HG02885 (cell line): Measurements from ENCODE around the gene ABCC1.
"Not testable (repeated sequence)": the region's sequence is repeated elsewhere in the genome, so short reads cannot be mapped to it uniquely, and the experiment has no call there.

ENCODE experiments used
- ATAC-seq: cut with Tn5 transposase; IDR thresholded peaks from one replicate; pipeline ENCODE4 v1.9.1; 2021; ENCODE audit warnings: mild to moderate bottlenecking; ENCODE audit not compliant: unreplicated experiment, poor library complexity

The ABCC1 gene

DNA sequence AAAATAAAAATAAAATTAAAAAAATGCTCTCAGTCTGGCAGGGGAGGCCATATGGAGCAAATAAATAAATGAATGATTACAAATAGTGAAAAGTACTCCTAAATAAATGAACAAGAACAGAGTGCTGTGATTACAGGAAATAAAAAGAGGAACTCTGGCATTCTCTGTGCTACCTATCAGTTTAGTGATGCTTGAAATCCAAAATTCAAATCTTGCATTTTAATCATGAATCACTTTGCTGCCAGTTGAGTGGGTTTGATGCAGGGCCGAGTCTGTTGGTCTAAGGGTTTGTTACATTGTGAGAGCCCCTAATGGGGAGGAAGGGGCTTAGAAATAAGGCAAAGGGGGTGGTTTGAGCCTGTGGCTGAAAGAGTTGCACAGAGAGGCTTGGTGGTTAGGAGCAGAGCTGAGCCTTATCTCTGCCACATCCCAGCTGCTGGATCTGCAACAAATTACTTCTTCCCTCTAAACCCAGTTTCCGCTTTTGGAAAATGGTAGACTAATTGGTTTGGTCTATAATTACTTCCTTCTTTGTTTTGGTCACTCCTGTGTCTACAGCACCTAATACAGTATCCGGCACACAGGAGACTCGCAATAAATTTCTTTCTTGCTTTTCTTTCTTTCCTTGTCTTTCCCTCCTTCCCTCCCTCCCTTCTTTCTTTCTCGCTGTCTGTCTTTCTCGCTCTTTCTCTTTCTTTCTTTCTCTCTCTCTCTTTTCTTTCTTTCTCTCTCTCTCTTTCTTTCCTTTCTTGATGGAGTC lies 6.3 kb upstream of the ABCC1 start:
- ATAC-seq = no peak

DNA sequence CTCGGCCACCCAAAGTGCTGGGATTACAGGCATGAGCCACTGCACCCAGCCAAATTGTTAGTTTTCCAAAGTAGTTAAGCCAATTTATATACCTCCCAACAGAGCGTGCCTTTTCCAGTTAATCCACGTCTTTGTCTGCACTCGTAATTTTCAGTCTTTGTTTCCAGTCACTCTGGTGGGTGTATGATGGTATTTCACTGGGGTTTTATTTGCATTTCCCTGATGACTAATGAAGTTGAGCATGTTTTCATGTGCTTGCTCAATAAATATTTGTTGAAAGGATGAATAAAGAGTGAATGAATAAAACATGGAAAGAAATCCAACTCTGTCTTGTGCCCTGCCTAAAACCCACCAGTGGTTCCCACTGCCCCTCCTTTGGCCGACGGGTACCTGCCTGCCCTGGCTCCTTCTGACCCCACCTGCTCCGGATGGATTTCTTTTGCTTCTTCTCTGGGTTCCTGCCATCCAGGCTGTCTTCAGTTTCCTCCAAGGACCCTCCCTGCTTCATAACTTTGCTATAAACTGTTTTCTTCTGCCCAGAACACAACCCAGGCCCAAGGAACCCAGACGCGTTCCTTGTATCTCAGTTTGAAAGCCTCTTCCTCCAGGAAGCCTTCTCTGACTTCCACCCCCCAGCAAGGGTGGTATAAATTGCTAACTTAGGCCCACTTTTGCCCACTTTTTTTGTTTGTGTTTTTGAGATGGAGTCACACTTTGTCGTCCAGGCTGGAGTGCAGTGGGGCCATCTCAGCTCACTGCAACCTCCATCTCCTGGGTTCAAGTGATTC lies 3.0 kb upstream of the ABCC1 start:
- ATAC-seq = no peak

DNA sequence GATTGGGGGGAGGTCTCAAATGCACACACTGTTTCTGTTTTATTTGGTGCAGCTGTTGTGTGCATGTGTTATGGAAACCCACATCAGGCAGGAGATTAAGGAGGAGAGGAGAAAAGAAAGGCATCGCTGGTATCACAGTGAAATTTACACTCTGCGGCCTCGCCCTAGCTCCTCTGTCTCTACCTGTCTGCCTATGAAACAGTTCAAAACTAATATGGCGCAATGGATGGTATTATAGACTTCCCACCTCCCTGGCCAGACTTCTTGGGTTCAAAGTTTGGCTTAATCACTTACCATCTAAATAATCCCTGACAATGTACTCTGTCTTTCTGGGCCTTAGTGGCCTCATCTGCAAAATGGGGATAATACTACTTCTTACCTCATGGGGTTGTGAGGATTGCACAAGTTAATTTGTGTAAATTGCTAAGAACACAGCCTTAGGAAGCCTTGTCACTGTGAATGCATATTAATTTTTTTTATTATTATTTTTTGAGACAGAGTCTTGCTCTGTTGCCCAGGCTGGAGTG lies 1.4 kb upstream of the ABCC1 start:
- no peak for ATAC-seq

DNA sequence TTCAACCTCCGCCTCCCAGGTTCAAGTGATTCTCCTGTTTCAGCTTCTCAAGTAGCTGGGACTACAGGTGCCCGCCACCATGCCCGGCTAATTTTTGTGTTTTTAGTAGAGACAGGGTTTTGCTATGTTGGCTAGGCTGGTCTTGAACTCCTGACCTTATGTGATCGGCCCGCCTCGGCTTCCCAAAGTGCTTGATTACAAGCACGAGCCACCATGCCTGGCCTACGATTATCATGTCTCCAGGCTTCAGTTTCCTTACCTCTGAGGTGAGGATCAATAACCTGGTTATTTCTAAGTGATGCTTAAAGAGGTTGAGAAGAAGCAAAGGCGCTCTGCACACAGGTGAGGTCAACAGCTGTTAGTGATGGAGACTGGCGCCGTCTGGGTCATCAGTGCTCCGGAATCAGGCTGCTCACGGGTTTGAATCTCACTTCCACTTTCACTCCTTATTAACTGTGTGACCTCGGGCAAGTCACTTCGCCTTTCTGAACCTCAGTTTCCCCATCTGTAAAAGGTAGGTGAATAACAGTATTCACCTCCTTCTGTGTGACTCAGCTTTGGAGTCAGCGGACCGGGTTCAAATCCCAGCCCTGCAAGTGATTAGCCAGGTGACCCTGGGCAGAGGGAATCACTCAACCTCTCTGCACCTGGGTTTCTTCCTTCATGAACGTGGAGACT lies 745 bp upstream of the ABCC1 start:
- ATAC-seq = peak; percentile 28

DNA sequence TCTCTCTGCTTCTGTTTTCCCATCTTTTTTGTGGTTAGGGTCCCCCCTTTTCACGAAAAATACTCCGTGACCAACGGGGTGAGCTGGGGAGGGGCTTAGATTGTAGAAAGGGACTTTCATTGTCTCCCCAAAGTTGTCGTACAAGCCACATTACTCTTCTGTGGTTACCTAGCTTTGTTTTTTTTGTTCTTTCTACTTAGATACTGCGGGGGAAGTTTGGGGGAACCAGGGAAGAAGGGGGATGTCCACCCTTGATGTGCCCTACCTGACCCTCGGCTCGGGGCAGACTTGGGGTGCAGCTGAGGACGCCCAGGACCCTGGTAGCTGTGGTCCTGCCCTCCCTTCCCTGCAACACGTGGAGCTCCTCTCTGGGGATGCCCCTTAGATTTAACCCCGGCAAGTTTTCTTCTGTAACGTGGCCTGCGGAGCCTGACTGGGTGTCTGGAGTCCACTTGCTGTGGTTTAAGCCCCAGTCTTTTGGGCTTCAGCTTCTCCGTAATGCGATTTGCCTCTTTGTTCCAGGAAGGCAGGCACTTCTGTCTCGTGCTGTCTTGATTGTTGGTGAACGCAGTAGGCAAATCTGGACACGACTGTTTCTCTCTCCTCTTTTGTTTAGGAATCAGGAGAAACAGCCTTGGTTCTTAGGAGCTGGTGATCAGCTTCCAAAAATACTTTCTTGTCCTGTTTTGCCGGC lies 892 bp downstream of the ABCC1 start:
- ATAC-seq = no peak

DNA sequence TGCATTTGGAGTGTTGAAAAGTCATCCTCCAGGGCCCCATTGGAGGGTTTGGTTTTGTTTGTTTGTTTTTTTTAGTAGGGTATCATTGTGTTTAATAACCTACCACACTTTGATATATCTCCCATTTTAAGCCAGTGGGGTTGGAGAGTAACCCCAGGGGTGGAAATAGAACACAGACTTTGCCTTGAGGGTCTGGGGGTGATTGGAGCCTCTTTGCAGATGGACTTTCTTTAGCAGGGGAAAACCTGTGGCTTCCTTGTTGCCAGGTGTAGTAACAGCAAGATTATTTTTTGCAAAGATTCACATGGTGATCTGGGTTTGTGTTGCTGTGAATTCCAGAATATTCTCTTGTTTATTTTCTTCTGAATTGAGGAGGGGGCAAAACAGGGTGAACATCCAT lies 1.5 kb downstream of the ABCC1 start:
- no peak for ATAC-seq

DNA sequence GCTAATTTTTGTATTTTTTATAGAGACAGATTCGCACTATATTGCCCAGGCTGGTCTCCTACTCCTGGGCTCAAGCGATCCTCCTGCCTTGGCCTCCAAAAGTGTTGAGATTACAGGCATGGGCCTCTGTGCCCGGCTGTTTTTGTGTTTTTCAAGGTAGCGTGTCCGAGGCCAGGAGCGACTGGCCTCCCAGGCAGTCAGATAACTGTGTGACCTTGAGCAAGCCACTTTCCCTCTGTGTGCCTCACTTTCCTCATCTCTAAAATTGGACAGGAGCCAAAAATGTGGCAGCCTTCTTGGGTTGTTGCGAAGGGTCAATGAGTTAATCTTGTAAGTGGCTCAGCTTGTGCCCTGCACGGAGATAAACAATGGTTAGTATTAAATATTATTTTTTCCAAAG lies 2.4 kb downstream of the ABCC1 start:
- no peak for ATAC-seq

DNA sequence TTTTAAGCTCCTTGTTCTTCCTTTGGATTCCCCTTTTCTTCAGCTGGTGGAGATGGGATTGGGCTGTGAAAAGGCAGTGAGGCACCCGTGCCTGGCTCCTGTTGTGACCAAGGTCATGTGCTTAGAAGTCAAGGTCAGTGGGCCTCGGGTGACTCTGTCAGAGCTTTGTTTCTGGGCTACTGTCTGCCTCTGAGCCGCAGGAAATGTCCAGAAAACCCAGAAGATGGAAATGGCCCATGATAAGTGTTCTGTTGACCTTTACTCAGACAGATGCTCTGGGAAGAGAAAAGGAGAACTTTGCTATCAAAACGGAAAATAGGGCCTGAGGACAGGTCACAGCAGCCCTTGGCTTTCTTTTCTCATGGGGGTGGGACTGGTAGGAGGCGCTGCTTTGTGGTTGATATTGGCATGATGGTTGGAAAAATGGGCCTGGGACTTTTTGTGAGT lies 2.9 kb downstream of the ABCC1 start:
- no peak for ATAC-seq

DNA sequence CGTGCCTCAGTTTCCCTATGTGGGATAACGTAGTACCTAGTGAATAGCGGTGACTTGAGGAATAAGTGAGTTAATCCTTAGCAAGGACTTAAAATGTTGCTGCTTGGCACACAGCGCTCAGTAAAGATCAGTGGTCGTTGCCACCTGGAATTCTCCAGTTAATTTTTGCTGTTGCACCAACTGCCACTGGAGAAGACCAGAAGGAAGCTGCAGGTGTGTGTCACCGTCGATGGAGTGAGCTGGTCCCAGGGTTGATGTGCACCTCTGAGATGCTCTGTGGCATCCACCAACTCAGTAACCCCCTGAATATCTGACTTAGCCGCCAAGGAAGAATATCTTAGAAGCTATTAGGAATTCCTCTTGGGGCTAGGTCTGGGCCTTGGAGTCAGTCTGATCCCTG lies 4.1 kb downstream of the ABCC1 start:
- ATAC-seq = no peak

DNA sequence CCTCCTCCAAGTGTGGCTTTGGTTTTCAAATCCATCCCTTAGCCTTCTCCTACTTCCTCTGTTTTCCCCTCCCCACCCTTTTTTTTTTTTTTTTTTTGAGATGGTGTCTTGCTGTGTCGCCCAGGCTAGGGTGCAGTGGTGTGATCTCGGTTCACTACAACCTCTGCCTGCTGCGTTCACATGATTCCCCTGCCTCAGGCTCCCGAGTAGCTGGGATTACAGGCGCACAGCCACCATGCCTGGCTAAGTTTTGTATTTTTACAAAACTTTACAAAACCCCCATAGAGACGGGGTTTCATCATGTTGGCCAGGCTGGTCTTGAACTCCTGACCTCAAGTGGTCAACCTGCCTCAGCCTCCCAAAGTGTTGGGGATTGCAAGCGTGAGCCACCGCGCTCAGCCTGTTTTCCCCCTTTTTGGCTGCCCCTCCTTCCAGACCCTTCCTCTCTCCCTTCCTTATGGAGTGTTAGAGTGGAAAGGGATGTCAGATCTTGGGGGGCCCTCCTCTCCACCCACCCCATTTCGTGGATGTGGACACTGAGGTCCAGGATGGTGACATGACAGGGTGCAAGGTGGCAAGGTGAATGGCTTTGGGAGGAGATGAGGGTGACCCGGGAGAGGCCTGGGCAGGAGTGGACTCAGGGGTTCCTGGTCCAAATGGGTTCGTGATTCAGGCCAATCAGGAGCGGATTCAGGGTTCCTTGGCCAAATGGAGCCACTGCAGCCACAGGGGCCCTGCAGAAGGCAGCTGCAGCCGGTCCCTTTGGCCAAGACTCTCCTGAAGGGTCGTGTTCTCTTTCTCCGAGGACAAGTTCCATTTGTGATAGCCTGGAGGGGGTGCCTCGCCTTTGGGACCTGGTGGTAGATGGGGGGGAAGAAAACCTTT lies 4.8 kb downstream of the ABCC1 start:
- ATAC-seq = no peak

DNA sequence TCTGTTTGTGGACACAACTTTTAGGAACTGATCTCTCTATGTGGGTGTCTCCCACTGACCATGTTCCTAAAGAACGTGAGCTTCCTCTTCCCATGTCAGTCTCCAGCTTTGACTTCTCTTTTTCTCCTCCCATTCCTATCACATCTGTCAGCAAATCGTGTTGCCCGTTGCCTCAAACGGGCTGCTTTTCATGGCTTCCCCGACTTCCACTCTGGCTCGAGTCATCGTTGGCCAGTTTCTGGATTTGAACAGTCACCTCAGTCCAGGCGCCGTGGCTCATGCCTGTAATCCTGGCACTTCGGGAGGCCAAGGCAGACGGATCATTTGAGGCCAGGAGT lies 5.4 kb downstream of the ABCC1 start:
- ATAC-seq = no peak

DNA sequence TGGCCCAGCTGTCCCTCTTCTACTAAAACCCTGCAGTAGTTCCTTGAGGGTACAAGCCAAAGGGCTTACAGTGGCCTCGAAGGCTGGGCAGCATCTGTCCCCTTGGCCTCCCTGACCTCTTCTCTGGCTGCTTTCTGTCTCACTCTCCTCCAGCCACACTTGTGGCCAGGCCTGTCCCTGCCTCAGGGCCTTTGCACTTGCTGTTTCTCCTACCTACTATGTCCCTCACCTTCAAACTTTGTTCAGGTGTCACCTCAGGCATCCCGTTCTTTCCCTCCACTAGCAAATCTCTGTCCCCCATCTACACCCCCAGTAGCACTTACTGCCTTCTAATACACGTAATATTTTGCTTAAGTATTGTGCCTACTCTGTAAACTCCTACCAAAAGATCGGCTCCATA lies 6.0 kb downstream of the ABCC1 start:
- ATAC-seq = no peak

DNA sequence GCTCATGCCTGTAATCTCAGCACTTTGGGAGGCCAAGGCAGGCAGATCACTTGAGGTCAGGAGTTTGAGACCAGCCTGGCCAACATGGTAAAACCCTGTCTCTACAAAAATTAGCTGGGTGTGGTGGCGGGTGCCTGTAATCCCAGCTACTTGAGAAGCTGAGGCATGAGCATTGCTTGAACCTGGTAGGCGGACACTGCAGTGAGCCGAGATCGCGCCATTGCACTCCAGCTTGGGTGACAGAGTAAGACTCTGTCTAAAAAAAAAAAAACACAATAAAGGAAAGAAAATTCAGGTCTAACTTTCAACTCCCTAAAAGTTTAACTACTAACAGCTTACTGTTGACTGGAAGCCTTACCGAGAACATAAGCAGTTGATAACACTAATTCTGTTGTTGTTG lies 6.7 kb downstream of the ABCC1 start:
- not testable (repeated sequence) for ATAC-seq

DNA sequence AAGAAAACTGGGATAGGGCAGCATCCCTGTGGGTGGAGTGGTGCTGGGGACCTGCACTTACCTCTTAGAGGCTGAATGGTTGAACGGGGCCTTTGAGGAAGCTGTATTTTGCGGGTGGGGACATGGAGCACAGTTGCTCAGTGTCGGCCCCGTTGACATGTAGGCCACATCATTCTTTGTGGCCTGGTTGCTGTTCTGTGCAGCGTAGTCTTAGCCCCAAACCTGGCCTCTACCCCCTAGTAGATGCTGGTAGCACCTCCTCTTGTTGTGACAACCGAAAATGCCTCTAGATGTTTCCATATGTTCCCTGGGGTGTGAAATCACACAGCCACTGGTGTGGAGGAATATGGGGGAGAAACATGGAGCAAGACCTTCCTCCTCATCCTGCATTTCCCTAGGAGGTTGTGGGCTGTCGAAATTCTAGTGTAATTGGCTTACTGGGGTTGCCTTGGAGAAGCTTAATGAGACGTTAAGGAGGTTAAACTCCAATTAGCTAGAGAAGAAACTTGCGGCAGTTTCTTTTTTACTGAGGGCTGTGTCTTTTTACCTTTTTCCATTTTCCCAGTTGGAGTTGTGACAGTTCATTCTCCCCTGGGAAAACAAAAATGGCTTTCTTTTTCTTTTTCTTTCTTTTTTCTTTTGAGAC lies 9.4 kb downstream of the ABCC1 start:
- ATAC-seq = no peak

DNA sequence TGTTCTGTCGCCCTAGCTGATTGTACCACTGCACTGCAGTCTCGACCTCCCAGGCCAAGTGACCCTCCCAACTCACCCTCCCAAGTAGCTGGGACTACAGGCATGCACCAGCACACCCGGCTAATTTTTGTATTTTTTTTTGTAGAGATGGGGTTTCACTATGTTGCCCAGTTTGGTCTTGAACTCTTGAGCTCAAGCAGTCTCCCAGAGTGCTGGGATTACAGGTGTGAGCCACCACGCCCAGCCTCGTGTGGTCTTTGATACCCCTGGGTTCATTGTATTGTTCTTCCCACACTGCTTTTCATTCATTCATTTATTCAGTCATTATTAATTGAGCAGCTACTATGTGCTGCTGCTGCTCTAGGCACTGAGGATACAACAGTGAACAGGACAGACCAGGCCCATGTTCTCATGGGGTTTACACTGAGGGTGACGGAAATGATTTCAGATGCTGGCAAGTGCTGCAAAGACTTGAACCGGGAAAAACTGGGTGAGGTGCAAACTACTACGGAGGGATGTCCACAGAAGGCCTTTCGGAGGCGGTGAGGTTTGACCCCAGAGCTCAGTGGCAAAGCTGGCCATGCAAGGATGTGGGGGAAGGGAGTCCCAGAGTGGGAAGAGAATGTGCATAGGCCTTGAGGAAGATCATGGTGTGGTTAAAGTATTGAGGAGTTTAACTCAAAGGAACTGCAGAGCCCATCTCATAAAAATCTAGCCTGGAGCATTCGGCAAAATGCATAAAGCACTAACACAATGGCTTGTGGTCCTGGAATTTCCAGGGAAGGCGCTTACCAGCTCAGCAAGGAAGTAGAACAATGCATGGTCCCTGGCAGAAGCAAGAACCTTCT lies 10.9 kb downstream of the ABCC1 start:
- no peak for ATAC-seq

DNA sequence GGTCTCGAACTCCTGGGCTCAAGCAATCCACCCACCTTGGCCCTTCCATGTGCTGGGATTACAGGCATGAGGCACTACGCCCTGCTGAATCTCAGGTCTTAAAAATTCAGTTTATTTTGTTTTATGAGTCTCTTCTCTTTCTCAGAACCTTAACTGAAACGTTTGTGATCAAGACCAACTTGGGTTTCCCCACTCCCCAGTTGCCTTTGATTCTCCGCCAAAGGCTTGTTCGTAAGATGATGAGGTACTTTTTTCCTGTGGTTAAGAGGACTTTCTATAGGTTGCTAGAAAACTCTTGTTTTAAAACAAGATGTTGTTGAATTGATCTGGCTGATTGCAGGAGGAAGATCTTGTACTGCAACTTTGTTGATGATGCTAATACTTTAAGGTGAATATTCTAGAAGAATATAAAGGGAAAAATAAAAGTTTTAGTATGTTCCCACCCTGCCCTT lies 11.7 kb downstream of the ABCC1 start:
- ATAC-seq = peak; percentile 79

DNA sequence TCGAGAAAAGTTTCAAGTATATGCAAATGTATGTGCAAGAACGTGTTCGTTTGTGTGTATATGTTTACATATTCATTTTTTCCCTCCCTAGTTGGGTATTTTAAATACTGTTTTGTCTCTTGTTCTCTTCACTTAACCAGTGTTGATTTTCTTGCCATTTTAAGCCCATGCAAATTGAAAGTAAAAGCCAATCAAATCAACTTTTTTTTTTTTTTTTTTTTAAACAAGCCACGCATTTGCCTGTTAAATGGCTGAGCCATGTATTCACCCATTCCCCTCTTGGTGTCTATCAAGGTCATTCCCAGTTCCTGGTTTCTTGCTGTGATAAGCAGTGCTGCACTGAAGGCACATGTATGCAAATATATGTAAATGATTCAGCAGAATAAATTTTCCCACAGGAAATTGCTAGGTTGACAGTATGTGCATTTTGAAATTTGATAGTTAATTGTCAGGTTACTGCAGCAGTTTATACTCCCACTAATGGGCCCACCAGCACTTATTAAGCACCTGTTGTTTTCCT lies 12.2 kb downstream of the ABCC1 start:
- peak; percentile 26 for ATAC-seq
